Stimulated activated naive B cell treated with anti-CD40 and anti-IgM and Interleukin-4, amounts not matched to agents 10 μg/mL and 1 μg/mL and 100 μg/mL, for 72 hours (primary cell): ENCODE results near the gene TMEM131L.

Experiments used
- ATAC-seq, 2 donors: fragments of 150-1000 bp; cut with Tn5 transposase; replicated peaks; 2 replicates each; pipeline ENCODE4 v1.10.0; 2021; ENCODE audit warnings: moderate library complexity in 1 of 2
- DNase-seq: peaks from one replicate; pipeline ENCODE4 v3.0.0; 2021
- H3K27ac Mint-ChIP-seq: one replicate; pipeline ENCODE4 v1.8.0; 2022; ENCODE audit warnings: mild to moderate bottlenecking, mixed read lengths
- H3K27me3 Mint-ChIP-seq, 2 donors: one replicate each; pipeline ENCODE4 v1.8.0; 2022; ENCODE audit warnings: mixed read lengths in 2 of 2
- H3K36me3 Mint-ChIP-seq, 2 donors: one replicate each; pipeline ENCODE4 v1.8.0; 2022; ENCODE audit warnings: mixed read lengths in 2 of 2, mild to moderate bottlenecking in 1 of 2
- H3K4me1 Mint-ChIP-seq, 2 donors: one replicate each; pipeline ENCODE4 v1.8.0; 2022; ENCODE audit warnings: mixed read lengths in 2 of 2, mild to moderate bottlenecking in 1 of 2
- H3K4me3 Mint-ChIP-seq, 2 donors: one replicate each; pipeline ENCODE4 v1.8.0; 2022; ENCODE audit warnings: mild to moderate bottlenecking in 2 of 2, mixed read lengths in 2 of 2, moderate library complexity in 1 of 2
- H3K9me3 Mint-ChIP-seq, 2 donors: one replicate each; pipeline ENCODE4 v1.8.0; 2022; ENCODE audit warnings: mixed read lengths in 2 of 2, mild to moderate bottlenecking in 1 of 2

The TMEM131L gene

GRCh38 chr4:153573881-153574802 lies 108.0 kb downstream of the TMEM131L start:
- H3K9me3 Mint-ChIP-seq: peaks cover 0 to 2% of the 10 kb centered on the region in 2 donors
- ATAC-seq: peak; percentile 85 to 90
- peaks cover 15 to 42% of the 10 kb centered on the region in 2 donors for H3K36me3 Mint-ChIP-seq
- peak overlapping the region in 1 of 2 donors; percentile 6 for H3K4me3 Mint-ChIP-seq
- peaks cover 49 to 77% of the 10 kb centered on the region in 2 donors for H3K4me1 Mint-ChIP-seq
- H3K27me3 Mint-ChIP-seq: no peaks in the 10 kb centered on the region
- peak overlapping the region; percentile 51 for H3K27ac Mint-ChIP-seq
- peak; percentile 49 for DNase-seq

DNA sequence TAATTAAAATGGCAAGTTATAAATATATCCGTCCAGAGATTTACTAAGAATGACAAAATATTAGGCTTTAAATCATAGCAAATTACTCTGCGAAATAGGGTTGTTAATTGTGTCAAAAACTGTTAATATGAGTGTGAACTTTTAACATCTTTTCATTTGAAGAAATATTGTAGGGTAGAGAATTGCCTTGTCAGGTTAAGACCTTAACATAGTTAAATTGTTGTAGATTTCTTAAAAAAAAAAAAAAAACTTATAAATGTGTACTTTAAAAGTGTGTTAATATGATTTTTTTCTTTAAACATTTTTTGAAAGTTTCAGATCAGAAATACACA lies 110.2 kb downstream of the TMEM131L start:
- ATAC-seq: no peak
- H3K27ac Mint-ChIP-seq: no peak overlapping the region
- H3K4me1 Mint-ChIP-seq: peaks cover 45 to 72% of the 10 kb centered on the region in 2 donors
- no peak overlapping the region for H3K4me3 Mint-ChIP-seq
- no peak for DNase-seq
- H3K27me3 Mint-ChIP-seq: no peaks in the 10 kb centered on the region
- H3K36me3 Mint-ChIP-seq: peaks cover 16 to 39% of the 10 kb centered on the region in 2 donors
- H3K9me3 Mint-ChIP-seq: peaks cover 0 to 2% of the 10 kb centered on the region in 2 donors

DNA sequence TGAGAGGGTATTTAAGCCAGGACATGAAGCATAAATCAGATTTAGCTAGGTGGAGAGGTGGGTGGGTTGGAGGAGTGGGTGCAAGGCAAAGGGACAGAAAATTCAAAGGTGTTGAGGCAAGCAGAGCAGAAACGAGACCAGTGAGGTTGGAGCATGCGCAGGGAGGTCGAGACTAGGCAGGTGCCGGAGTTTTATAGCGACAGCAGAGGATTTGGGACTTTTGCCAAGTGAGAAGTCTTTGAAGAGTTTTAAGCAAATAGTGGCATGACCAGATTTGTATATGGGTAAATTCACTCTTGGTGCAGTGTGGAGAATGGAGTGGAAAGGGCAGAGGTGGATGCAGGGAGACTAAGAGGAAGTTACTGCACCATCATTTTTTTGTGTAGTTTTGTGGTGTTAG lies 110.9 kb downstream of the TMEM131L start:
- H3K4me3 Mint-ChIP-seq: no peak overlapping the region
- H3K9me3 Mint-ChIP-seq: peaks cover 0 to 2% of the 10 kb centered on the region in 2 donors
- peaks cover 42 to 70% of the 10 kb centered on the region in 2 donors for H3K4me1 Mint-ChIP-seq
- DNase-seq: no peak
- peaks cover 13 to 34% of the 10 kb centered on the region in 2 donors for H3K36me3 Mint-ChIP-seq
- no peak for ATAC-seq
- no peaks in the 10 kb centered on the region for H3K27me3 Mint-ChIP-seq
- H3K27ac Mint-ChIP-seq: peak overlapping the region; percentile 84

GRCh38 chr4:153579410-153579809 lies 113.2 kb downstream of the TMEM131L start:
- Mint-ChIP-seq H3K36me3 (peaks cover 12 to 32% of the 10 kb centered on the region in 2 donors), H3K4me3 (peak overlapping the region; percentile 41 to 54), H3K27me3 (no peaks in the 10 kb centered on the region), H3K27ac (peak overlapping the region; percentile 70), H3K4me1 (peaks cover 30 to 55% of the 10 kb centered on the region in 2 donors), H3K9me3 (peaks cover 0 to 2% of the 10 kb centered on the region in 2 donors)
- DNase-seq (no peak), ATAC-seq (peak; percentile 76 to 80)

- peak overlapping the region; percentile 70 for H3K27ac Mint-ChIP-seq
- H3K4me1 Mint-ChIP-seq: peaks cover 32 to 54% of the 10 kb centered on the region in 2 donors
- no peaks in the 10 kb centered on the region for H3K27me3 Mint-ChIP-seq
- peaks cover 15 to 37% of the 10 kb centered on the region in 2 donors for H3K36me3 Mint-ChIP-seq
- H3K9me3 Mint-ChIP-seq: peaks cover 0 to 2% of the 10 kb centered on the region in 2 donors
- peak overlapping the region; percentile 41 to 54 for H3K4me3 Mint-ChIP-seq
- ATAC-seq (peak; percentile 89 to 91), DNase-seq (no peak)
Measured at GRCh38 chr4:153579872-153580271, 113.7 kb downstream of the TMEM131L start.

- H3K4me1 Mint-ChIP-seq: peaks cover 19 to 34% of the 10 kb centered on the region in 2 donors
- H3K4me3 Mint-ChIP-seq: no peak overlapping the region
- peak overlapping the region; percentile 42 for H3K27ac Mint-ChIP-seq
- peaks cover 13 to 35% of the 10 kb centered on the region in 2 donors for H3K36me3 Mint-ChIP-seq
- no peaks in the 10 kb centered on the region for H3K27me3 Mint-ChIP-seq
- ATAC-seq (no peak), DNase-seq (no peak)
- H3K9me3 Mint-ChIP-seq: no peaks in the 10 kb centered on the region
Measured at GRCh38 chr4:153582954-153583702, 117.0 kb downstream of the TMEM131L start.

GRCh38 chr4:153585026-153585425 lies 118.9 kb downstream of the TMEM131L start:
- DNase-seq: no peak
- H3K27me3 Mint-ChIP-seq: no peaks in the 10 kb centered on the region
- no peak overlapping the region for H3K4me3 Mint-ChIP-seq
- H3K36me3 Mint-ChIP-seq: peaks cover 21 to 48% of the 10 kb centered on the region in 2 donors
- peak overlapping the region; percentile 67 for H3K27ac Mint-ChIP-seq
- H3K9me3 Mint-ChIP-seq: no peaks in the 10 kb centered on the region
- H3K4me1 Mint-ChIP-seq: peaks cover 14 to 32% of the 10 kb centered on the region in 2 donors
- ATAC-seq: no peak

- no peak for ATAC-seq
- no peak for DNase-seq
- no peaks in the 10 kb centered on the region for H3K27me3 Mint-ChIP-seq
- H3K4me1 Mint-ChIP-seq: peaks cover under 1 to 11% of the 10 kb centered on the region in 2 donors
- H3K9me3 Mint-ChIP-seq: no peaks in the 10 kb centered on the region
- H3K27ac Mint-ChIP-seq: peak overlapping the region; percentile 11
- H3K36me3 Mint-ChIP-seq: peaks cover 27 to 42% of the 10 kb centered on the region in 2 donors
- H3K4me3 Mint-ChIP-seq: no peak overlapping the region
Measured at GRCh38 chr4:153589703-153590595, 123.8 kb downstream of the TMEM131L start.

DNA sequence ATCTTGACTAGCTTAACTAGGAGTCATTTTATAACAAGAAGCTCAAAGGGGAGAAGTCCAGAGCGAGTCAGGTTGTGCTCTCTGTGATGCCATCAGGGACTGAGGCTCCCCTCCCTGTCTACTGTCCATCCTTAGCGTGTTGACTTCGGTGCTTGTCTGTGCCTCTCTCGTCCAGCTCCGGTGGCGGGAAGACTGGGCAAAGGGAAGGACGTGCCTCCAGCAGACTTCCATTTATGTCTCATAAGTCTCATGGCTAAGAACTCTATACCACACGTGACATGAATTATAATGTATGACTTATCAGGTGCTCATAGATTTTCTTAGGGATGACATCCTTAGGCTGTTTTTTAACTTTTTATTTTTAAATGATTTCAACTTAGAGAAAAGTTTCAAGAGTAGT lies 125.3 kb downstream of the TMEM131L start:
- ATAC-seq: no peak
- no peak for DNase-seq
- no peak overlapping the region for H3K27ac Mint-ChIP-seq
- H3K9me3 Mint-ChIP-seq: no peaks in the 10 kb centered on the region
- H3K36me3 Mint-ChIP-seq: peaks cover 29 to 46% of the 10 kb centered on the region in 2 donors
- H3K4me1 Mint-ChIP-seq: peaks cover 2 to 9% of the 10 kb centered on the region in 2 donors
- no peaks in the 10 kb centered on the region for H3K27me3 Mint-ChIP-seq
- H3K4me3 Mint-ChIP-seq: no peak overlapping the region

- Mint-ChIP-seq H3K4me1 (peaks cover 2 to 9% of the 10 kb centered on the region in 2 donors), H3K9me3 (no peaks in the 10 kb centered on the region), H3K36me3 (peaks cover 29 to 47% of the 10 kb centered on the region in 2 donors), H3K4me3 (no peak overlapping the region), H3K27ac (peak overlapping the region; percentile 54), H3K27me3 (no peaks in the 10 kb centered on the region)
- DNase-seq (no peak), ATAC-seq (no peak)
Measured at GRCh38 chr4:153592064-153592463, 125.9 kb downstream of the TMEM131L start.

- no peak overlapping the region for H3K27ac Mint-ChIP-seq
- H3K4me3 Mint-ChIP-seq: no peak overlapping the region
- H3K36me3 Mint-ChIP-seq: peaks cover 28 to 42% of the 10 kb centered on the region in 2 donors
Measured at GRCh38 chr4:153593161-153593560, 127.0 kb downstream of the TMEM131L start.

DNA sequence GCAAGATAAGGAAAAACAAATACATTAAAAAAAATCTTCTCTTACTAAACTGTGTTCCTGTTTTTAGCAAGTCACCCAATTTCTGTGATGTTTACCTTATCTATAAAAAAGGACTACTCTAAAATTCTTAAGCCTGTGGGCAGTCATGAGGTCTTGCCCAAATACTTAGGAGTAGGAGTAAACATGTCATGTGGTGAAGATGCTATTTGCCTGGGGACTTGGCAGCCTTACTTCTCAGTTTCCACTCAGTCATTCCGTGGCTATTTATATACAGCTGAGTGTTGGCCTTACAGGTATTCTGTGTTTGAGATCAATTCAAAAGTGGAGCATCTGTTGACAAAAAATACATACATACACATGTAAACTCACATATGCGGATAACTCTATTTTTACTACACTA lies 128.1 kb downstream of the TMEM131L start:
- H3K27me3 Mint-ChIP-seq: no peaks in the 10 kb centered on the region
- no peaks in the 10 kb centered on the region for H3K9me3 Mint-ChIP-seq
- DNase-seq: no peak
- peaks cover 6 to 13% of the 10 kb centered on the region in 2 donors for H3K4me1 Mint-ChIP-seq
- ATAC-seq: no peak
- H3K36me3 Mint-ChIP-seq: peaks cover 28 to 41% of the 10 kb centered on the region in 2 donors
- H3K4me3 Mint-ChIP-seq: no peak overlapping the region
- H3K27ac Mint-ChIP-seq: no peak overlapping the region

More at GRCh38 chr4:153593161-153593560, 127.0 kb downstream of the TMEM131L start:
- no peaks in the 10 kb centered on the region for H3K27me3 Mint-ChIP-seq
- ATAC-seq: no peak
- H3K9me3 Mint-ChIP-seq: no peaks in the 10 kb centered on the region
- no peak for DNase-seq
- H3K4me1 Mint-ChIP-seq: peaks cover 2 to 9% of the 10 kb centered on the region in 2 donors

- H3K27ac Mint-ChIP-seq: peak overlapping the region; percentile 89
- ATAC-seq (no peak), DNase-seq (no peak)
- no peak overlapping the region for H3K4me3 Mint-ChIP-seq
- H3K4me1 Mint-ChIP-seq: peaks cover 7 to 13% of the 10 kb centered on the region in 2 donors
- no peaks in the 10 kb centered on the region for H3K27me3 Mint-ChIP-seq
- peaks cover 23 to 29% of the 10 kb centered on the region in 2 donors for H3K36me3 Mint-ChIP-seq
- H3K9me3 Mint-ChIP-seq: no peaks in the 10 kb centered on the region
Measured at GRCh38 chr4:153595894-153596601, 129.9 kb downstream of the TMEM131L start.
